Measurements from ENCODE around the gene UBTD2. TPM values are rescaled to one million over a fixed set of nuclear protein-coding genes. Genes with fewer than 3 reads are reported as not detected.
A peak's percentile ranks its signal among the peaks of the same experiment; 100 is the strongest.

The UBTD2 gene
- total RNA-seq, 4 donors from 2014 or later, result 19.4 to 31.0 (median 26.2) TPM

GRCh38 chr5:172311026-172311425 lies 27.5 kb upstream of the UBTD2 start:
- H3K4me1 ChIP-seq, result peaks cover 0 to 3% (median 0%) of the 10 kb centered on the region in 4 donors
- no peak for TF ChIP-seq EP300 (IDR thresholded peaks at IDR 0.05)
- no peak for TF ChIP-seq POLR2A (IDR thresholded peaks at IDR 0.05)
- TF ChIP-seq CTCF (IDR thresholded peaks at IDR 0.05), result no peak
- 96 to 97% methylated on average over 7 of the region's 7 CpGs for WGBS, 2 donors
- no peaks in the 10 kb centered on the region for H3K36me3 ChIP-seq
- peak overlapping the region in 1 of 4 donors; percentile 73 for H3K27ac ChIP-seq
- H3K9me3 ChIP-seq, result peaks cover 0 to 5% (median 0%) of the 10 kb centered on the region in 4 donors
- H3K4me3 ChIP-seq, result no peak overlapping the region
- no peak for DNase-seq (ENCODE audit: low spot score in 2 of 2)
- no peaks in the 10 kb centered on the region for H3K27me3 ChIP-seq

DNA sequence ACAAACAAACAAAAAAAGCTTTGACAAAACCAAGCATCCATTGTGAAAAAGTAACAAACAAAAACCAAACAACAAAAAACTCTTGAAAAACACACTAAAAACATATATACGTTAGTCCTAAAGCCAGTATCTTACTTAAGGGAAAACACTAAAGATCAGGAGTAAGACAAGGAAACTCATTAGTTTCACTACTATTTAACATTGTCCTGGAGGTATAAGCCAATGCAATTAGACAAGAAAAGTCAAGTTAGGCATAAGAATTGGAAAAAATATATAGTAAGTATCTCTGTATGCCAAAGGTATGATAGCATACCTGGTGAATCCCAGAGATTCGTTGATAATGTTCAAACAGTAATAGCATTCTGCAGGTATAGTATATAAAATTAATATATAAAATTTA lies 21.8 kb upstream of the UBTD2 start:
- no peak overlapping the region for H3K27ac ChIP-seq
- no peaks in the 10 kb centered on the region for H3K36me3 ChIP-seq
- H3K9me3 ChIP-seq, result peaks cover 0 to 14% (median 0%) of the 10 kb centered on the region in 4 donors
- no peak overlapping the region for H3K4me3 ChIP-seq
- WGBS, 2 donors, result 88 to 92% methylated on average over 2 of the region's 2 CpGs
- no peak for DNase-seq (ENCODE audit: low spot score in 2 of 2)
- H3K4me1 ChIP-seq, result no peaks in the 10 kb centered on the region
- no peak for TF ChIP-seq POLR2A (IDR thresholded peaks at IDR 0.05)
- TF ChIP-seq EP300 (IDR thresholded peaks at IDR 0.05), result no peak
- TF ChIP-seq CTCF (IDR thresholded peaks at IDR 0.05), result no peak
- no peaks in the 10 kb centered on the region for H3K27me3 ChIP-seq

GRCh38 chr5:172303572-172304335 lies 20.2 kb upstream of the UBTD2 start:
- no peaks in the 10 kb centered on the region for H3K4me1 ChIP-seq
- 88 to 89% methylated on average over 3 of the region's 3 CpGs for WGBS, 2 donors
- H3K27me3 ChIP-seq, result no peaks in the 10 kb centered on the region
- no peaks in the 10 kb centered on the region for H3K36me3 ChIP-seq
- TF ChIP-seq POLR2A (IDR thresholded peaks at IDR 0.05) (no peak), EP300 (IDR thresholded peaks at IDR 0.05) (no peak), CTCF (IDR thresholded peaks at IDR 0.05) (no peak)
- no peak overlapping the region for H3K27ac ChIP-seq
- peaks cover 0 to 14% (median 0%) of the 10 kb centered on the region in 4 donors for H3K9me3 ChIP-seq
- DNase-seq (ENCODE audit: low spot score in 2 of 2), result no peak
- H3K4me3 ChIP-seq, result no peak overlapping the region

GRCh38 chr5:172303162-172303561 lies 19.6 kb upstream of the UBTD2 start:
- Histone ChIP-seq H3K4me3 (no peak overlapping the region), H3K27ac (no peak overlapping the region), H3K4me1 (no peaks in the 10 kb centered on the region), H3K36me3 (no peaks in the 10 kb centered on the region), H3K9me3 (peaks cover 0 to 14% (median 0%) of the 10 kb centered on the region in 4 donors), H3K27me3 (no peaks in the 10 kb centered on the region)
- TF ChIP-seq POLR2A (IDR thresholded peaks at IDR 0.05) (no peak), EP300 (IDR thresholded peaks at IDR 0.05) (no peak), CTCF (IDR thresholded peaks at IDR 0.05) (no peak)
- 69 to 71% methylated on average over 5 of the region's 5 CpGs for WGBS, 2 donors
- DNase-seq (ENCODE audit: low spot score in 2 of 2), result no peak

DNA sequence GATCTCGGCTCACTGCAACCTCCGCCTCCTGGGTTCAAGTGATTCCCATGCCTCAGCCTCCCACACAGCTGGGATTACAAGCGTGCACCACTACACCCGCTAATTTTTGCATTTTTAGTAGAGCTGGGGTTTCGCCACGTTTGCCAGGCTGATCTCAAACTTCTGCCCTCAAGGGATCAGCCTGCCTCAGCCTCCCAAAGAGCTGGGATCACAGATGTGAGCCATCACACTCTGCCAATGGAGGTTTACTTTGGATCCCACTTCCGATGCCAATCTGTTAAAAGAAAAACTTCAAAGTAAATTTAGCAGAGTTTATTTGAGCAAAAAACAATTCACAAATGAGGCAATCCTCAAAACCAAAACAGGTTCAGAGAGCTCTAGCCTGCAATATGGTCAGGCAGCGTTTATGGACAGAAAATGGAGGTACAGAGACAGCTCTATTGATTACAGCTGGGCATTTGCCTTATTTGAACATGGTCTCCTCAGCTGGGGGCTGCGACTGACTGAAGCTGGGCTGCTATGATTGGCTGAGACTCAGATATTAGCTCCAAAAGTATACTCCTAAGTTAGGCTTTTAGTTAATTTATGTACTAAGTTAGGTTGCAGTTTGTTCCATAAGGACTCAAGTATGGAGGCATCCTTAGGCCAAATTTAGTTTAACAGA lies 18.6 kb upstream of the UBTD2 start:
- no peak for DNase-seq (ENCODE audit: low spot score in 2 of 2)
- no peaks in the 10 kb centered on the region for H3K27me3 ChIP-seq
- peaks cover 0 to 14% (median 0%) of the 10 kb centered on the region in 4 donors for H3K9me3 ChIP-seq
- no peak overlapping the region for H3K4me3 ChIP-seq
- TF ChIP-seq POLR2A (IDR thresholded peaks at IDR 0.05) (no peak), EP300 (IDR thresholded peaks at IDR 0.05) (no peak)
- no peak overlapping the region for H3K27ac ChIP-seq
- WGBS, 2 donors, result 48 to 55% methylated on average over 9 of the region's 9 CpGs
- no peaks in the 10 kb centered on the region for H3K36me3 ChIP-seq
- H3K4me1 ChIP-seq, result no peaks in the 10 kb centered on the region

Data from tibial nerve (tissue), 4 donors.